Measurements from ENCODE around the gene CHSY1. TPM values are rescaled to one million over a fixed set of nuclear protein-coding genes. Genes with fewer than 3 reads are reported as not detected.

The CHSY1 gene
- total RNA-seq, 2 donors from 2014 or later = 10.5 to 12.9 TPM

DNA sequence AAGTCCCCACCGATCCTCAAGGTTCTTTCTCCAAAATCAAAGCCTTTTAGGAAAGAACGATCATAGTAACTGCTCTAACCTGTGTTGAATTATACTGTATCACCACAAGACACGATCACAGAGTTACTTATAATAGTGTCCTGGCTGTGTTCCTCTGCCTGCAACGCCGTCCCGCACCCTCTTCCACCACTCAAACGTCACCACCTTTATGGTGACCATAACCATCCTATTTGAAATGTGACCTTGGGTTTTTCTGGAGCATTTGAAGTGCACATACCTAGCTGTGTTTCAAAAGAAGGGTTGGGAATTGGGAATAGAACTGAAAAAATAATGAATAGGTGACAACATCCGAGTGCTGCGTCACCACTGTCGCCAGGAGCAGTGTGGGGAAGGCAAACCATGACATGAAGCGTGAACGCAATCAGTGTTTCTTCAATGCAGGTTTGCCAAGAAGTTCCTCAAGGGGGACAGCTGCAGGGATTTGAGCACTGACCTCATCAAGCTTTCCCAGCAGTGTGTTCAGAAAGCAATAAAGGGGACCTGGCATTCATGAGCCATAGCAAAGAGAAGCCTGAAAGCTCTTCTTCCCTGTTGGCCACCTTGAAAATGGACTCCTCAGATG lies 26.2 kb upstream of the CHSY1 start:
- H3K4me1 Mint-ChIP-seq = peaks cover 10% of the 10 kb centered on the region
- ATAC-seq (no peak), DNase-seq (no peak)
- peak overlapping the region; percentile 99 for H3K4me3 Mint-ChIP-seq
- no peaks in the 10 kb centered on the region for H3K9me3 ChIP-seq (ENCODE audit: control insufficient read depth, low read length, poor library complexity, severe bottlenecking)
- H3K27ac Mint-ChIP-seq = peak overlapping the region; percentile 66
- H3K36me3 Mint-ChIP-seq (ENCODE audit: low read depth) = peaks cover 13% of the 10 kb centered on the region
- no peaks in the 10 kb centered on the region for H3K27me3 Mint-ChIP-seq

DNA sequence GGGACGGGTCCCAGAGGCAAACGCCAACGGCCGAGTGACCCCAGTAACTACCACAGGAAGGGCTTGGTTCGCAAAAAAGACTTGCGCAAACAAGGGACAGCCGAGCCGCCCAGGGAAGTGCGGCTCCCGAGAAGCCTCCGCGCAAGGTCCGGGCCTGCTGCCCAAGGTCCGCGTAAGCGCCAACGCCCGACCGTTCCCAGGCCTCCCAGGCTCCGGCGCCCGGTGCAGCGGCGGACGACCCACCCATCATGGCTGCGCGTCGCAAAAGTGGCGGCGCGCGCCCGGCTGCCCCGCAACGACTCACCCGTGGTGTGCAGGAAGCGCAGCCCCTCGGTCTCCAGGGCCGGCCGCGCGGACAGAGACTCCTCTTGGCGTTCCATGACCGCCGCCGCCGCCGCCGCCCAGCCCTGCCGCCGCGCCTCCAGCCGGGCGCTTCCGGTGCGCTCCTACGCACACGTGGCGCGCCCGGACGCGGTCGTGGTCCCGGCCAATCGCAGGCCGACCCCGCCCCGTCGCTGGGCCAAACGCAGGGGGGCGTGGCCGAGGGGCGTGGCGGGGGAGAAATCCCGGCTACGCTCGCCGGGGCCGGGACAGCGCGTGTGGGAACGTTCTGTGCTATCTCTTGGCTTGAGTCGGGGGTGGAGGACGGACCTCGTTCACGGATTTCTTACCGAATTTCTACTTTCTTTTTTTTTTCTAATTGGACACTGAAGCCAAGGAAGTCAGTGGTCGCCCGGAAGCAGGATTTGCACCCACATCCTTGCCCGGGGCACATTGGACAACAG lies 25.4 kb upstream of the CHSY1 start, which contains the start of gene SELENOS:
Gene SELENOS, minus strand, starts transcription at position 448 of the 785 bp plus-strand sequence. Its CDS starts 68 bp downstream, at position 380.
- ATAC-seq (peak; percentile 98), DNase-seq (peak; percentile 85 to 96 (median 85))
- peak within 1 kb of the TSS; percentile 96 for H3K27ac Mint-ChIP-seq
- H3K4me1 Mint-ChIP-seq = peaks cover 10% of the 10 kb centered on the region
- H3K9me3 ChIP-seq (ENCODE audit: control insufficient read depth, low read length, poor library complexity, severe bottlenecking) = no peaks in the 10 kb centered on the region
- H3K36me3 Mint-ChIP-seq (ENCODE audit: low read depth) = peaks cover 13% of the 10 kb centered on the region
- H3K4me3 Mint-ChIP-seq = peak within 1 kb of the TSS; percentile 99
- no peaks in the 10 kb centered on the region for H3K27me3 Mint-ChIP-seq

DNA sequence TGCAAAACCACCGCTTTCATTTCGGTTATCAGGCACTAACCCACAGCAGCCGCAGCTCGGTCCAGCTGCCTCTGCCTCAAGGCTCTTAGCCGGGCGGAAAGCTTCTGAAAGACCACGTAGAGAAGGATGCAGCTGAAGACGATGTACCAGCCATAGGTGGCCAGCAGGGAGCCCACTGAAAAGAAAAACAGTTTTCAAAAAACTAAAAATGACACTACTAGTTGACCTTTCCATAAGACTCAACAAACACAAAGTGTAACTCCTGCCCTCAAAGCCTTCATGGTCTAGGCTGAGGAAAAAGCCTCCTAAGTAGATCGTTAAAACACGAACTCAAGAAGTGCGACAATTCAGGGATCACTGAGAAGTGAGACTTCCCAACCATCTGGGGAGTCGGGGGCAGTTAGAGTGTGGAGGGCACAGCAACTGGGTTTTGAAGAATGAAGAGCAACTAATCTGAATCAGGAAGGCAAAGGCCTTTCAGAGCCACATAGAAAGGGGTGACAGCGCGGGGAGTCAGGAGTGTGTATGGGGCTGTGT lies 24.7 kb upstream of the CHSY1 start:
- Mint-ChIP-seq H3K27ac (peak overlapping the region; percentile 96), H3K4me1 (peaks cover 10% of the 10 kb centered on the region)

DNA sequence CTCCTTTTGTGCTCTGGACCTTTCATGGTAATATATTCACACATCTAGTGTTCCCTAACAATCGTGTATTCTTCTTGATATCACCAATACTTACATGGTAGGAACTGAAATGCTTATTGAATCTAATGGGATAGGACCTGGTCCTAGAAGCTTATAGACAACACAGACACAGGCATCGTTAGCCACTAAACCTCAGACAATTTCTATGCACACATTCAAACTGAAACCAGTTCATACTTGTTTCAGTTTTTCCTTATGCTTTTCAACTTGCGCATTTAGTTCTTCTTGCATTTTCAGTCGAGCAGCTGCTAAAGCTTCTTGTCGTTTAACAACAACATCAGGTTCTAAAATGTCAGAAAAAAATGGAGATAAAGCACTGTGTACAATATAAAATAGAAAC lies 23.2 kb upstream of the CHSY1 start:
- no peak overlapping the region for H3K4me3 Mint-ChIP-seq
- H3K4me1 Mint-ChIP-seq = peaks cover 10% of the 10 kb centered on the region
- no peaks in the 10 kb centered on the region for H3K27me3 Mint-ChIP-seq
- no peak for ATAC-seq
- no peaks in the 10 kb centered on the region for H3K9me3 ChIP-seq (ENCODE audit: control insufficient read depth, low read length, poor library complexity, severe bottlenecking)
- no peak for DNase-seq
- H3K27ac Mint-ChIP-seq = peak overlapping the region; percentile 74
- peaks cover 11% of the 10 kb centered on the region for H3K36me3 Mint-ChIP-seq (ENCODE audit: low read depth)

More for the DNA sequence above, 24.7 kb upstream of the CHSY1 start:
- DNase-seq = no peak
- H3K9me3 ChIP-seq (ENCODE audit: control insufficient read depth, low read length, poor library complexity, severe bottlenecking) = no peaks in the 10 kb centered on the region
- ATAC-seq = no peak
- H3K4me3 Mint-ChIP-seq = peak overlapping the region; percentile 99
- H3K36me3 Mint-ChIP-seq (ENCODE audit: low read depth) = peaks cover 11% of the 10 kb centered on the region
- no peaks in the 10 kb centered on the region for H3K27me3 Mint-ChIP-seq

GRCh38 chr15:101273534-101273933 lies 21.7 kb upstream of the CHSY1 start:
- H3K9me3 ChIP-seq (ENCODE audit: control insufficient read depth, low read length, poor library complexity, severe bottlenecking) = no peaks in the 10 kb centered on the region
- peaks cover 13% of the 10 kb centered on the region for H3K4me1 Mint-ChIP-seq
- no peaks in the 10 kb centered on the region for H3K27me3 Mint-ChIP-seq
- peak overlapping the region; percentile 19 for H3K4me3 Mint-ChIP-seq
- H3K27ac Mint-ChIP-seq = peak overlapping the region; percentile 81
- DNase-seq (no peak), ATAC-seq (no peak)
- H3K36me3 Mint-ChIP-seq (ENCODE audit: low read depth) = peaks cover 17% of the 10 kb centered on the region

GRCh38 chr15:101272584-101272983 lies 20.7 kb upstream of the CHSY1 start:
- H3K27ac Mint-ChIP-seq = no peak overlapping the region
- no peaks in the 10 kb centered on the region for H3K9me3 ChIP-seq (ENCODE audit: control insufficient read depth, low read length, poor library complexity, severe bottlenecking)
- peaks cover 11% of the 10 kb centered on the region for H3K4me1 Mint-ChIP-seq
- H3K36me3 Mint-ChIP-seq (ENCODE audit: low read depth) = peaks cover 17% of the 10 kb centered on the region
- H3K4me3 Mint-ChIP-seq = no peak overlapping the region
- DNase-seq = no peak
- no peak for ATAC-seq
- no peaks in the 10 kb centered on the region for H3K27me3 Mint-ChIP-seq

- Mint-ChIP-seq H3K4me1 (peaks cover 8% of the 10 kb centered on the region), H3K4me3 (no peak overlapping the region), H3K27me3 (no peaks in the 10 kb centered on the region), H3K36me3 (ENCODE audit: low read depth) (peaks cover 15% of the 10 kb centered on the region), H3K27ac (peak overlapping the region; percentile 74)
- ATAC-seq (no peak), DNase-seq (no peak)
- H3K9me3 ChIP-seq (ENCODE audit: control insufficient read depth, low read length, poor library complexity, severe bottlenecking) = no peaks in the 10 kb centered on the region
Measured at GRCh38 chr15:101269479-101270223, 17.8 kb upstream of the CHSY1 start.

DNA sequence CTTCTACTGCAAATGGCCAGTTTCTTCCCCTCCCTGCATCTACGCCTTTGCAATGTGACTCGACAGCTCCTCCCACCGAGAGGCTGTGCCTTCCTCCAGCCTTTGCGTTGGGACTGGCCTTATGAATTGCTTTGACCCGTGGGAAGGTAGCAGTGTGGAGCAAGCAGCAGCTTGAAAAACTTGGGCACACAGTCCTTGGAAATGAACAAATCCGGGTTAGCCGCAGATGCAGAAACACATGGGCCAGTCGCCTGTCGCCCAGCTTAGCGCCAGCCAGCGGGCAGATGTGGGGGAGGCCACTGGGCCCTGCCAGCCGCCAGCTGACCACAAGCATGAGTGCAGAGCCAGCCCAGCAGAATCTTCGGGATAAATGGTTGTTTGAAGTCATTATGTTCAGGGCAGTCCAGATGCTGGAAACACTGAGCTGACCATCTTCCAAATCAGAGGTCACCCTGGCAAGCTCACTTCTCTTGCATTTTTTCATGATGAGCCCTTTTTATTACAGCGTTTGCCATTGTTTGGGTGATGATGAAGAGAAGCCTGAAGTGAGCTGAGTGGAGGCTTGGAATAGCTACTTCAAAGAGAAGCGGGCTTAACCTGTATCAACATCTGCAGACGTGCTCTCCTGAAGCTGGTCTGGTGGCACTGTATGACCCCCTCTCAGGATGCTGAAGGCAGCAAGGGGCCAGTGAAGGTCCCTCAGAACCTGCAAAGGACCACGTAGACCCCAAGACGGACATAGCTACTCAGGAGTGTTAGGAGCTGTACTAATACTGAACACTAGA lies 15.7 kb upstream of the CHSY1 start:
- Mint-ChIP-seq H3K4me1 (peaks cover 5% of the 10 kb centered on the region), H3K4me3 (peak overlapping the region; percentile 64), H3K36me3 (ENCODE audit: low read depth) (peaks cover 10% of the 10 kb centered on the region), H3K27ac (no peak overlapping the region), H3K27me3 (no peaks in the 10 kb centered on the region)
- DNase-seq (no peak), ATAC-seq (no peak)
- H3K9me3 ChIP-seq (ENCODE audit: control insufficient read depth, low read length, poor library complexity, severe bottlenecking) = no peaks in the 10 kb centered on the region

- H3K27me3 Mint-ChIP-seq = no peaks in the 10 kb centered on the region
- peaks cover 10% of the 10 kb centered on the region for H3K36me3 Mint-ChIP-seq (ENCODE audit: low read depth)
- ATAC-seq = no peak
- no peak overlapping the region for H3K27ac Mint-ChIP-seq
- peaks cover 5% of the 10 kb centered on the region for H3K4me1 Mint-ChIP-seq
- no peak overlapping the region for H3K4me3 Mint-ChIP-seq
- no peak for DNase-seq
- no peaks in the 10 kb centered on the region for H3K9me3 ChIP-seq (ENCODE audit: control insufficient read depth, low read length, poor library complexity, severe bottlenecking)
Measured at GRCh38 chr15:101266787-101267186, 14.9 kb upstream of the CHSY1 start.

DNA sequence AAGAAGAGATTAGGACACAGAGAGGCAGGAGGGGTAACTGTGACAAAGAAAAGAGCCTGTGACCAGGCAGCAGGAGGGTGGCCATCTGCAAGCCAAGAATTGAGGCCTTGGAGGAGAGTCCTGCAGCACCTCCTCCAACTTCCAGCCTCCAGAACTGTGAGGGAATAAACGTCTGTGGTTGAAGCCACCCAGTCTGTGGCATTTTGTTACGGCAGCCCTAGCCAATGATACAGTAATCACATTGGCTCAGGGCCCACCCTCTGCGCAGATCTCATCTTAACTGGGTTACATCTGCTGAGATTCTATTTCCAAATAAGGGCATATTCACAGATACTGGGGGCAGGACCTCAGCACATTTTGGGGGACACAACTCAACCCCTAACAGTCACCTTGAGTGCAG lies 14.2 kb upstream of the CHSY1 start:
- peaks cover 10% of the 10 kb centered on the region for H3K36me3 Mint-ChIP-seq (ENCODE audit: low read depth)
- H3K9me3 ChIP-seq (ENCODE audit: control insufficient read depth, low read length, poor library complexity, severe bottlenecking) = no peaks in the 10 kb centered on the region
- DNase-seq = no peak
- no peaks in the 10 kb centered on the region for H3K27me3 Mint-ChIP-seq
- H3K4me3 Mint-ChIP-seq = no peak overlapping the region
- peaks cover 5% of the 10 kb centered on the region for H3K4me1 Mint-ChIP-seq
- no peak overlapping the region for H3K27ac Mint-ChIP-seq
- no peak for ATAC-seq

- Mint-ChIP-seq H3K36me3 (ENCODE audit: low read depth) (peaks cover 10% of the 10 kb centered on the region), H3K4me3 (no peak overlapping the region), H3K27ac (no peak overlapping the region), H3K27me3 (peaks cover 5% of the 10 kb centered on the region), H3K4me1 (peaks cover 5% of the 10 kb centered on the region)
- no peaks in the 10 kb centered on the region for H3K9me3 ChIP-seq (ENCODE audit: control insufficient read depth, low read length, poor library complexity, severe bottlenecking)
- ATAC-seq (no peak), DNase-seq (no peak)
Measured at GRCh38 chr15:101264911-101265641, 13.2 kb upstream of the CHSY1 start.

DNA sequence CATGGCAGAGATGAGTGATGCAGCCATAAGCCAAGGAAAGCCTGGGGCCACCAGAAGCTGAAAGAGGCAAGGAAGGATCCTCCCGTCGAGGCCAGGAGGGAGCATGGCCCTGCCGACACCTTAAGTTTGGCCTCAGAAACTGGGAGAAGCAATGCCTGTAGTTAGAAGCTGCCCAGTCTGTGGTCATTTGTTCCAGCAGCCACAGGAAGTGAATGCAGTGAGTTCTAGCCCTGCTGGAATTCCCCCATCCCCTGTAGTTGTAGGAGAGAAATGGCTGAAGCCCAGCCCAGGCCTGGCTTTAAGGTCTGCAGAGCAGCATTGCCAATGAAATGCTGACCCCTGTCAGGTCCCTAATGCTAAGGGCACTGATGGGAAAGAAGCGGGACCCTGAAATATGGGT lies 12.2 kb upstream of the CHSY1 start:
- no peak overlapping the region for H3K27ac Mint-ChIP-seq
- no peak for ATAC-seq
- peaks cover 16% of the 10 kb centered on the region for H3K27me3 Mint-ChIP-seq

More for the DNA sequence above, 12.2 kb upstream of the CHSY1 start:
- no peaks in the 10 kb centered on the region for H3K9me3 ChIP-seq (ENCODE audit: control insufficient read depth, low read length, poor library complexity, severe bottlenecking)
- Mint-ChIP-seq H3K36me3 (ENCODE audit: low read depth) (peaks cover 4% of the 10 kb centered on the region), H3K4me1 (peaks cover 2% of the 10 kb centered on the region), H3K4me3 (no peak overlapping the region)
- no peak for DNase-seq

Measured in T-helper 17 cell (primary cell).